Keratinocyte (primary cell): ENCODE data around the gene TUBB4B. TPM values are rescaled to one million over a fixed set of nuclear protein-coding genes. Genes with fewer than 3 reads are reported as not detected.

Experiments used
- DNase-seq: peaks from one replicate; pipeline ENCODE4 v3.0.0-alpha.2; 2011; ENCODE audit warnings: low read depth, missing footprints, low spot score
- FAIRE-seq: peaks from 2 replicates; lab custom pipeline; 2011; peaks lifted over from hg19 to GRCh38; lab: Jason Lieb, UNC
- H2AFZ ChIP-seq: 2 replicates; pipeline ENCODE4 v1.6.0; 2012; ENCODE audit warnings: low read length, control low read depth, inconsistent platforms; ENCODE audit not compliant: control insufficient read depth
- H3K27ac ChIP-seq: 2 replicates; pipeline ENCODE4 v1.5.1; 2011; ENCODE audit warnings: low read length; ENCODE audit not compliant: control insufficient read depth, insufficient read depth
- H3K27me3 ChIP-seq: 3 replicates; pipeline ENCODE4 v1.6.0; 2011; ENCODE audit warnings: low read length; ENCODE audit not compliant: control insufficient read depth, insufficient read depth; ENCODE audit errors: extremely low read depth
- H3K36me3 ChIP-seq, 2 experiments: 2 replicates in 1 of 2; 3 replicates in 1 of 2; pipeline ENCODE4 v1.5.1; 2011; ENCODE audit warnings: low read length in 2 of 2, mild to moderate bottlenecking in 1 of 2; ENCODE audit not compliant: control insufficient read depth in 2 of 2, insufficient read depth in 2 of 2; ENCODE audit errors: extremely low read depth in 1 of 2
- H3K4me1 ChIP-seq: 3 replicates; pipeline ENCODE4 v1.5.1; 2011; ENCODE audit warnings: low read length; ENCODE audit not compliant: control insufficient read depth, insufficient read depth; ENCODE audit errors: extremely low read depth
- H3K4me2 ChIP-seq: 3 replicates; pipeline ENCODE4 v1.6.0; 2011; ENCODE audit warnings: low read depth, low read length; ENCODE audit not compliant: control insufficient read depth, insufficient read depth; ENCODE audit errors: extremely low read depth
- H3K4me3 ChIP-seq, 3 experiments: fragments of 200-600 bp in 1 of 3; sonication (generic) in 1 of 3; 2 replicates in 2 of 3; 3 replicates in 1 of 3; pipeline ENCODE4 v1.5.1; 2011 to 2016; ENCODE audit warnings: low read length in 3 of 3, mild to moderate bottlenecking in 3 of 3, control low read depth in 2 of 3, inconsistent platforms in 1 of 3, low read depth in 1 of 3, mixed read lengths in 1 of 3, mixed run types in 1 of 3, moderate library complexity in 1 of 3; ENCODE audit not compliant: control insufficient read depth in 2 of 3, insufficient read depth in 2 of 3; ENCODE audit errors: extremely low read depth in 1 of 3
- H3K79me2 ChIP-seq: 2 replicates; pipeline ENCODE4 v1.6.0; 2012; ENCODE audit warnings: low read length; ENCODE audit not compliant: control insufficient read depth, insufficient read depth
- H3K9ac ChIP-seq: 3 replicates; pipeline ENCODE4 v1.6.0; 2011; ENCODE audit warnings: low read length; ENCODE audit not compliant: control insufficient read depth, insufficient read depth; ENCODE audit errors: extremely low read depth
- H3K9me1 ChIP-seq: 3 replicates; pipeline ENCODE4 v1.6.0; 2011; ENCODE audit warnings: low read length; ENCODE audit not compliant: control insufficient read depth, insufficient read depth; ENCODE audit errors: extremely low read depth
- H3K9me3 ChIP-seq: 2 replicates; pipeline ENCODE4 v1.5.1; 2012; ENCODE audit warnings: low read depth, low read length; ENCODE audit not compliant: control insufficient read depth
- H4K20me1 ChIP-seq: 3 replicates; pipeline ENCODE4 v1.6.0; 2011; ENCODE audit warnings: low read length; ENCODE audit not compliant: control insufficient read depth, insufficient read depth; ENCODE audit errors: extremely low read depth
- EZH2 ChIP-seq: IDR thresholded peaks from one replicate; pipeline ENCODE4 v1.6.1; 2012; ENCODE audit warnings: inconsistent platforms, mild to moderate bottlenecking, low read length, moderate library complexity
- dilution Hi-C: fragments of 300-500 bp; cut with MboI; formaldehyde crosslinking; loops from one replicate; pipeline ENCODE4 v1.7.0; 2020; ENCODE audit warnings: low sequenced_read_pairs; ENCODE audit not compliant: extremely low pct_ligation_motif_present
- polyA plus RNA-seq, 5 experiments: library from polyadenylated mRNA; depleted of rRNA in 3 of 5; stranded (reverse) in 3 of 5; stranded (forward) in 1 of 5; unstranded in 1 of 5; fragments of >200 nt; gene quantifications; 1 replicate in 1 of 5; 2 replicates in 3 of 5; 3 replicates in 1 of 5; pipeline versions ENCODE4 v1.2.1 to v1.2.3, GENCODE V29; 2011 to 2012; ENCODE audit warnings: missing spikeins in 2 of 5, low read depth in 1 of 5, low replicate concordance in 1 of 5
- TF ChIP-seq, protein P1 (sequence below), 3 experiments: IDR thresholded peaks in 1 of 3; conservative IDR thresholded peaks in 1 of 3; optimal IDR thresholded peaks in 1 of 3; 2 replicates in 2 of 3; 3 replicates in 1 of 3; pipeline versions ENCODE3 to v1.5.1; 2011; ENCODE audit warnings: low read length in 3 of 3, mild to moderate bottlenecking in 3 of 3, moderate library complexity in 2 of 3, control low read depth in 1 of 3, inconsistent platforms in 1 of 3; ENCODE audit not compliant: insufficient read depth in 2 of 3; ENCODE audit errors: extremely low read depth in 1 of 3

TUBB4B gene
- polyA plus RNA-seq, 1 donor (not counting 4 experiments of a cell fraction or from before 2014, with no cell fraction given) = 440 TPM

GRCh38 chr9:137221095-137221505 lies 20.0 kb upstream of the TUBB4B start:
- H3K27ac ChIP-seq = no peak overlapping the region
- FAIRE-seq (no peak), DNase-seq (no peak)
- H3K9me1 ChIP-seq = no peaks in the 10 kb centered on the region
- no peak overlapping the region for H3K9ac ChIP-seq
- no peaks in the 10 kb centered on the region for H4K20me1 ChIP-seq
- H3K4me2 ChIP-seq = no peak overlapping the region
- no peak overlapping the region for H3K4me3 ChIP-seq
- TF ChIP-seq EZH2 = no peak
- TF ChIP-seq, protein P1, sequence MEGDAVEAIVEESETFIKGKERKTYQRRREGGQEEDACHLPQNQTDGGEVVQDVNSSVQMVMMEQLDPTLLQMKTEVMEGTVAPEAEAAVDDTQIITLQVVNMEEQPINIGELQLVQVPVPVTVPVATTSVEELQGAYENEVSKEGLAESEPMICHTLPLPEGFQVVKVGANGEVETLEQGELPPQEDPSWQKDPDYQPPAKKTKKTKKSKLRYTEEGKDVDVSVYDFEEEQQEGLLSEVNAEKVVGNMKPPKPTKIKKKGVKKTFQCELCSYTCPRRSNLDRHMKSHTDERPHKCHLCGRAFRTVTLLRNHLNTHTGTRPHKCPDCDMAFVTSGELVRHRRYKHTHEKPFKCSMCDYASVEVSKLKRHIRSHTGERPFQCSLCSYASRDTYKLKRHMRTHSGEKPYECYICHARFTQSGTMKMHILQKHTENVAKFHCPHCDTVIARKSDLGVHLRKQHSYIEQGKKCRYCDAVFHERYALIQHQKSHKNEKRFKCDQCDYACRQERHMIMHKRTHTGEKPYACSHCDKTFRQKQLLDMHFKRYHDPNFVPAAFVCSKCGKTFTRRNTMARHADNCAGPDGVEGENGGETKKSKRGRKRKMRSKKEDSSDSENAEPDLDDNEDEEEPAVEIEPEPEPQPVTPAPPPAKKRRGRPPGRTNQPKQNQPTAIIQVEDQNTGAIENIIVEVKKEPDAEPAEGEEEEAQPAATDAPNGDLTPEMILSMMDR (optimal IDR thresholded peaks at IDR 0.05 in 1 of 3, IDR thresholded peaks at IDR 0.05 in 1 of 3, conservative IDR thresholded peaks at IDR 0.05 in 1 of 3; ENCODE audit: extremely low read depth in 1 of 3, insufficient read depth in 2 of 3, low read length in 3 of 3) = no peak
- H3K4me1 ChIP-seq = peaks cover 43% of the 10 kb centered on the region
- dilution Hi-C loops = no loop called here
- H2AFZ ChIP-seq = no peak overlapping the region
- H3K9me3 ChIP-seq = no peaks in the 10 kb centered on the region
- no peaks in the 10 kb centered on the region for H3K27me3 ChIP-seq
- H3K36me3 ChIP-seq = peaks cover 2 to 5% of the 10 kb centered on the region in 2 experiments
- H3K79me2 ChIP-seq = no peaks in the 10 kb centered on the region

GRCh38 chr9:137221506-137222111 lies 19.5 kb upstream of the TUBB4B start:
- DNase-seq (no peak), FAIRE-seq (no peak)
- Histone ChIP-seq H3K4me3 (no peak overlapping the region), H3K9ac (no peak overlapping the region), H3K36me3 (peaks cover 0 to 2% of the 10 kb centered on the region in 2 experiments), H3K4me2 (no peak overlapping the region), H3K4me1 (peaks cover 48% of the 10 kb centered on the region), H3K27me3 (no peaks in the 10 kb centered on the region), H3K79me2 (no peaks in the 10 kb centered on the region), H2AFZ (no peak overlapping the region), H3K27ac (no peak overlapping the region), H4K20me1 (no peaks in the 10 kb centered on the region), H3K9me3 (no peaks in the 10 kb centered on the region), H3K9me1 (no peaks in the 10 kb centered on the region)
- TF ChIP-seq EZH2 = no peak
- TF ChIP-seq, protein P1 (optimal IDR thresholded peaks at IDR 0.05 in 1 of 3, IDR thresholded peaks at IDR 0.05 in 1 of 3, conservative IDR thresholded peaks at IDR 0.05 in 1 of 3; ENCODE audit: extremely low read depth in 1 of 3, insufficient read depth in 2 of 3, low read length in 3 of 3) = no peak
- dilution Hi-C loops = no loop called here
